Measurements from ENCODE around the gene DLK1. TPM values are rescaled to one million over a fixed set of nuclear protein-coding genes. Genes with fewer than 3 reads are reported as not detected.

The DLK1 gene
- total RNA-seq, 1 donor from 2014 or later, result 1.3 TPM

DNA sequence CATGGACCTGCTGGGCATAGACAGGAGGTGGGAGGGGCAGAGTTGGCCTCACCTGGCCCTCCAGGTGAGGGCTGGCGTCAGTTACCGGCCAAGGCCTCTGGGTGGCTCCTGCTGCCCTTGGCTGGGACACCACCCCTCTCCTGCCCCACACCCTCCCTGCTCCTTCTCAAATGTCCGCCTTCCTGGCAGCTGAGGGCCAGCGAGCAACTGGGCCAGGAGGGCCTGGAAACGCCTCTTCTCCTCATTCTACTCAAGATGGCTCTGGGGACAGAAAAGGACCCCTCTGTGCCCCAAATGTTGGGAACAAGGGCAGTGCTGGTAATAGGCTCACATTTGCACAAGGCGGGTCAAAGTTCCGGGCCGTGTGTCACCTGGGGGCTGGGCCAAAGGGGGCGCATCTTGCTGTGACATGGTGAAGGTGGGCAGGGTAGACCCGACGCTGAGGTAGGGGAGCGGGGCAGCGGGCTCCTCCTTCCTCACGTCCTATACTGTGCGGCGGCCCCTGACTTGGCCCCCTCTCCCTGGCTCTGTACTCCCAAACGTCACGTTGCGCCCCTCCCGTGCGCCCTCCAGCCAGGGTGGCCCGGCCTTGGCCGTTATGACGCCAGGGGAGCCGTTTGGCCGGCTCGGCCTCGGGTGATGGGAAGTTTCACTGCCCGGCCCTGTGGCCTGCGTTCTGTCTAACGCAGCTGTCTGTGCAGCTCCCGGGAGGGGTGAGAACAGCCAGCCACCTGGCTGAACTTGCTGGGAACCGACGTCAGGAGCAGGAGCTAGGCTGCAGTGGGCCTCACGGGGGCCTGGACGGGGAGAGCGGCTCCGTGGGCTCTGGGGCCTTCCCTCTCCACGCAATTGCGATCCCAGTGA lies 18.0 kb upstream of the DLK1 start:
- Mint-ChIP-seq H3K27ac (ENCODE audit: unreplicated experiment) (no peak overlapping the region), H3K4me3 (ENCODE audit: unreplicated experiment) (no peak overlapping the region), H3K9me3 (ENCODE audit: unreplicated experiment) (no peaks in the 10 kb centered on the region), H3K4me1 (ENCODE audit: unreplicated experiment) (peaks cover 25% of the 10 kb centered on the region), H3K36me3 (ENCODE audit: low read depth, unreplicated experiment) (peaks cover 5% of the 10 kb centered on the region), H3K27me3 (ENCODE audit: unreplicated experiment) (peaks cover 24% of the 10 kb centered on the region)
- TF ChIP-seq, protein P1, sequence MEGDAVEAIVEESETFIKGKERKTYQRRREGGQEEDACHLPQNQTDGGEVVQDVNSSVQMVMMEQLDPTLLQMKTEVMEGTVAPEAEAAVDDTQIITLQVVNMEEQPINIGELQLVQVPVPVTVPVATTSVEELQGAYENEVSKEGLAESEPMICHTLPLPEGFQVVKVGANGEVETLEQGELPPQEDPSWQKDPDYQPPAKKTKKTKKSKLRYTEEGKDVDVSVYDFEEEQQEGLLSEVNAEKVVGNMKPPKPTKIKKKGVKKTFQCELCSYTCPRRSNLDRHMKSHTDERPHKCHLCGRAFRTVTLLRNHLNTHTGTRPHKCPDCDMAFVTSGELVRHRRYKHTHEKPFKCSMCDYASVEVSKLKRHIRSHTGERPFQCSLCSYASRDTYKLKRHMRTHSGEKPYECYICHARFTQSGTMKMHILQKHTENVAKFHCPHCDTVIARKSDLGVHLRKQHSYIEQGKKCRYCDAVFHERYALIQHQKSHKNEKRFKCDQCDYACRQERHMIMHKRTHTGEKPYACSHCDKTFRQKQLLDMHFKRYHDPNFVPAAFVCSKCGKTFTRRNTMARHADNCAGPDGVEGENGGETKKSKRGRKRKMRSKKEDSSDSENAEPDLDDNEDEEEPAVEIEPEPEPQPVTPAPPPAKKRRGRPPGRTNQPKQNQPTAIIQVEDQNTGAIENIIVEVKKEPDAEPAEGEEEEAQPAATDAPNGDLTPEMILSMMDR (IDR thresholded peaks at IDR 0.05; ENCODE audit: unreplicated experiment), result no peak
- no peak for DNase-seq (ENCODE audit: low spot score)

DNA sequence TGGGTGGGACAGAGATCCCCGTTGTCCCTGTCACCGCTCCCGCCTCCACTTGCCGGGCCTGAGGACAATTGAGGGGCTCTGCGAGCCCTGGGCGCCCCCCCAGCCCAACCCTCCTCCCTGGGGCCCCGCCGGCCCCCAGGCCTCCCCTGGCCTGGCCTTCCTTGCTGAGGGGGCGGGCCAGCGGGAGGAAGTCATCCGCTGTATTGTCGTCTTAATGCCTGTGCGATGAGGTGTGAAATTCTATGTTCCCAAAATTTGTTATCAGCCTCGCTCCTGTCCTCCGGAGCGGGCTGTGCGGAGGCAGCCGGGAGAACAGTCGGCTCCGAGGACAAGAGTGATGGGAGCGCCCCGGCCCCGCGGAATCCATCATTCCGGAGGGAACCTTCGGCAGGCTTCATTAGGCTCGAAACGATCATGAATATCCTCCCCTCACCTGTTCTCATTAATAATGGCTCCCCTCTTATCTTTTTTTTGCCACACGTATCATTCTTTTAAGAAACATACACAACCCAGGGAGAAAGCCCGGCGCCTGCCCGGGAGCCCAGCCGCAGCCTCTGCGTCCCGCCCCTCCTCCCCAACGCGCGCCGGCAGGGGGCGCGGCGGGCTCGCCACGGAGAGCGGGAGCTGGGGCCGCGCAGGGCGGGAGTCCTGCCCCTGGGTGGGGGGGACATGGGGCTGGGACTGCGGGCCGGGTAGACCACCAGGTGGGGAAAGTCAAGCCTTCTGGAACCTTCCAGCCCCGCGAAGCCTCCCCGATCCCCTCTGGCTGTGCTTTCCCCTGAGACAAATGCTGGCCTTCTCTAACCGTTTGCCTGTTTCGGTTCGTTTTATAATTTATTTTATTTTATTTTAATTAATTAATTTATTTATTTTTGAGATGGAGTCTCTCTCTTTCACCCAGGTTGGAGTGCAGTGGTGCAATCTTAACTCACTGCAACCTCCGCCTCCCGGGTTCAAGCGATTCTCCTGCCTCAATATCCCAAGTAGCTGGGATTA lies 17.1 kb upstream of the DLK1 start:
- Mint-ChIP-seq H3K9me3 (ENCODE audit: unreplicated experiment) (no peaks in the 10 kb centered on the region), H3K4me1 (ENCODE audit: unreplicated experiment) (peaks cover 25% of the 10 kb centered on the region), H3K27me3 (ENCODE audit: unreplicated experiment) (peaks cover 24% of the 10 kb centered on the region), H3K4me3 (ENCODE audit: unreplicated experiment) (peak overlapping the region; percentile 35), H3K27ac (ENCODE audit: unreplicated experiment) (no peak overlapping the region), H3K36me3 (ENCODE audit: low read depth, unreplicated experiment) (peaks cover 5% of the 10 kb centered on the region)
- peak; percentile 51 for DNase-seq (ENCODE audit: low spot score)
- TF ChIP-seq, protein P1 (IDR thresholded peaks at IDR 0.05; ENCODE audit: unreplicated experiment), result no peak

- H3K4me3 Mint-ChIP-seq (ENCODE audit: unreplicated experiment), result no peak overlapping the region
- peak overlapping the region; percentile 57 for H3K27ac Mint-ChIP-seq (ENCODE audit: unreplicated experiment)
- TF ChIP-seq, protein P1 (IDR thresholded peaks at IDR 0.05; ENCODE audit: unreplicated experiment), result no peak
- no peaks in the 10 kb centered on the region for H3K9me3 Mint-ChIP-seq (ENCODE audit: unreplicated experiment)
- H3K27me3 Mint-ChIP-seq (ENCODE audit: unreplicated experiment), result peaks cover 23% of the 10 kb centered on the region
- no peak for DNase-seq (ENCODE audit: low spot score)
- H3K4me1 Mint-ChIP-seq (ENCODE audit: unreplicated experiment), result peaks cover 25% of the 10 kb centered on the region
- peaks cover 5% of the 10 kb centered on the region for H3K36me3 Mint-ChIP-seq (ENCODE audit: low read depth, unreplicated experiment)
Observed at GRCh38 chr14:100710391-100710790, 16.3 kb upstream of the DLK1 start.

GRCh38 chr14:100710826-100711462 lies 15.7 kb upstream of the DLK1 start:
- H3K27me3 Mint-ChIP-seq (ENCODE audit: unreplicated experiment), result peaks cover 23% of the 10 kb centered on the region
- no peak for DNase-seq (ENCODE audit: low spot score)
- H3K9me3 Mint-ChIP-seq (ENCODE audit: unreplicated experiment), result no peaks in the 10 kb centered on the region
- H3K36me3 Mint-ChIP-seq (ENCODE audit: low read depth, unreplicated experiment), result peaks cover 10% of the 10 kb centered on the region
- H3K4me3 Mint-ChIP-seq (ENCODE audit: unreplicated experiment), result no peak overlapping the region
- peak overlapping the region; percentile 57 for H3K27ac Mint-ChIP-seq (ENCODE audit: unreplicated experiment)
- peaks cover 25% of the 10 kb centered on the region for H3K4me1 Mint-ChIP-seq (ENCODE audit: unreplicated experiment)
- TF ChIP-seq, protein P1 (IDR thresholded peaks at IDR 0.05; ENCODE audit: unreplicated experiment), result no peak
